Epithelial cell of esophagus (primary cell): Measurements from ENCODE around the gene TADA2B.

Experiments used
- DNase-seq: peaks from one replicate; pipeline ENCODE4 v3.0.0; 2010; ENCODE audit warnings: low read depth
- H3K4me3 ChIP-seq: 2 replicates; pipeline ENCODE4 v1.5.1; 2011; ENCODE audit warnings: mild to moderate bottlenecking, low read length, control low read depth
- TF ChIP-seq, protein P1 (sequence below): IDR thresholded peaks from 2 replicates; pipeline ENCODE4 v1.5.1; 2011; ENCODE audit warnings: low read depth, mild to moderate bottlenecking, low read length, control low read depth, inconsistent platforms; ENCODE audit not compliant: insufficient read depth; ENCODE audit errors: missing control alignments

The TADA2B gene

DNA sequence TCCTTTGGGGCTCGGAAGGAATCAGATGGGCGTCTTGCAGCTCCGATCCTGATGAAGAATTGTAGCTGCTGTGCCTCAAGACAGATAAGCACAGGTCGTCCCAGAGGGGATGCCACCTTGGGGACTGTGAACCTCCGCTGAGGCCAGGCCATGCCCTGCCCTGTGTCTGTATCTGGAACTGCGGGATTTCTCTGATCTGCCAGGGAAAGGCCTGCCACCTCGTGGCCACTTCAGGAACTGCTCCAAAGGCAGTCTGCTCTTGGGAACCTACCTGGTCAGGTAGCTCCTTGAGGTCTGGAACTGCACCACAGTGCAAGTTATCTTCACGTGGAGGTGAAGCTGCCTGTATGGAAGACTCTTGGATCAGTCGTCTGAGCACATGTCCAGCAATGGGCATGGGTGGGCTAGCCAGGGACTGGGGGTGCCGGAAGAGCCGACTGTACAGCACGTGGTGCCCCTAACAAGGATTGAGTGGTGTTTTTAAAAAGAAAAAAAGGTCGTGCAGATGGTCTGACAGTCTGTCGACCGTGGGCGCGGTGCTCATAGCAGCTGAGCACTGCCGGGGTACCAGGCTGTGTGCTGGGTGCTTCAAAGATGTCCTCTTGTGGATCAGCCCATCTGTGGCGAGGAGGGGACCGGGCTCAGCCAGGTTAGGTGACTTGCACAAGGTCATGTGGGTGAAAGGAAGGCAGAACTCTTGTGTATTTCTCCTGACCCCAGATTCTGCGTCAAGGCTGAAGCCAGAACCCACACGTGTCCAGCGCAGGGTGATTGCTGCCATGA lies 27.7 kb downstream of the TADA2B start:
- H3K4me3 ChIP-seq: no peak overlapping the region
- TF ChIP-seq, protein P1, sequence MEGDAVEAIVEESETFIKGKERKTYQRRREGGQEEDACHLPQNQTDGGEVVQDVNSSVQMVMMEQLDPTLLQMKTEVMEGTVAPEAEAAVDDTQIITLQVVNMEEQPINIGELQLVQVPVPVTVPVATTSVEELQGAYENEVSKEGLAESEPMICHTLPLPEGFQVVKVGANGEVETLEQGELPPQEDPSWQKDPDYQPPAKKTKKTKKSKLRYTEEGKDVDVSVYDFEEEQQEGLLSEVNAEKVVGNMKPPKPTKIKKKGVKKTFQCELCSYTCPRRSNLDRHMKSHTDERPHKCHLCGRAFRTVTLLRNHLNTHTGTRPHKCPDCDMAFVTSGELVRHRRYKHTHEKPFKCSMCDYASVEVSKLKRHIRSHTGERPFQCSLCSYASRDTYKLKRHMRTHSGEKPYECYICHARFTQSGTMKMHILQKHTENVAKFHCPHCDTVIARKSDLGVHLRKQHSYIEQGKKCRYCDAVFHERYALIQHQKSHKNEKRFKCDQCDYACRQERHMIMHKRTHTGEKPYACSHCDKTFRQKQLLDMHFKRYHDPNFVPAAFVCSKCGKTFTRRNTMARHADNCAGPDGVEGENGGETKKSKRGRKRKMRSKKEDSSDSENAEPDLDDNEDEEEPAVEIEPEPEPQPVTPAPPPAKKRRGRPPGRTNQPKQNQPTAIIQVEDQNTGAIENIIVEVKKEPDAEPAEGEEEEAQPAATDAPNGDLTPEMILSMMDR: peak; percentile 99
- DNase-seq: peak; percentile 88

DNA sequence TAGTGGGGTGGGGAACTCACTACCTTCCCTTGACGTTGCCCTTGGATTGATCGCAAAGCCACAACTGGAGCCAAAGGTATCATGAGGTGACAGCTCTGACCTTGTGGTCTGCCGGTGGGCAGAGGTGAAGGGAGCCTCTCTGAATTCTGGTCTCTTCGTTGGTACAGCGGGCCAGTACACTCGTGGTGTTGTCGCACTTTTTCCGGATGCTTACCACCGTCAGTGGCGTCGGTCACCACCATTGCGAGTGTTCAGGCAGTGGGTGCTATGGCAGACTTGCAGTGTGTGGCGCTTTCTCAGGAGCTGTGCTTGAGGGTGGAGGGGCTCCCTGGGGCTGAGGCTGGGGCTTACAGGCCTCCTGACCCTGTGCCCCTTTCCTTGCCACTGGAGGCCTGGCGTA lies 29.9 kb downstream of the TADA2B start:
- TF ChIP-seq, protein P1: no peak
- no peak overlapping the region for H3K4me3 ChIP-seq
- DNase-seq: no peak

DNA sequence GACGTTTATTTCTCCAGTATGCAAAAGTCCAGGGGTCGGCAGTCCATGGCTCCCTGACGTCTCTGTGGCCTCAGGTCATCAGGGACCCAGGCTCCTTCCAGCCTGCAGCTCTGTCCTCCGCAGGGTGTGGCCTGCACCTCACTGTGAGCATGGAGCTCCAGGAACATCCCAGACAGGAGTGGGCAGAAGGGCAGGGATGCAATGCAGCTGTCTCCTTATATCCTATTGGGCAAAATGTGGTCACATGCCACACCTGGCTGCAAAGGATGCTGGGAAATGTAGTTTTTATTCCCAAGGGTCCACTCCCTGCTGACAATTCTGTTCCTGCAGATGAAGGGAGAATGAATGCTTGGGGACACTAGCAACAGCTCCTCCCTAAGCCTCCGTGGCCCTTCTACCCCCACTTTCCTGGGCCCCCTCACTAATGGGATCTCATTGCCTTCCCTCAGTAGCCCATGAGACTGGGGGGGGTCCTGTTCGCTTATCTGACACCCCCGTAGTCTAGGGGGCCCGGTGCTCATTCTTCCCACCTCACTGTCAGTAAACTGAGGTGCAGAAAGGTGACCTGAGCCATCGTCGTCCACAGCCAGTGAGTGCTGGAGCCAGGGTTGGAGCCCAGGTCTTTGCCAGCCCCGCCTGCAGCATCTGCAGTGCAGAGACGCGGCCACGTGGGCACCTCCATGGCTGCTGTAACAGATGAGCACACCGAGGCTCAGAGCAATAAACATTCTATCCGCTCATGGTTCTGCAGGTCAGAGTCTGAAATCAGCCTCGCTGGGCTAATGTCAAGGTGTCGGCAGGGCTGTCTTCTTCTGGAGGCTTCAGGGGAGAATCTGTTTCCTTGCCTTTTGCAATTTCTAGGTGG lies 30.6 kb downstream of the TADA2B start:
- TF ChIP-seq, protein P1: no peak
- peak; percentile 60 for DNase-seq
- no peak overlapping the region for H3K4me3 ChIP-seq

DNA sequence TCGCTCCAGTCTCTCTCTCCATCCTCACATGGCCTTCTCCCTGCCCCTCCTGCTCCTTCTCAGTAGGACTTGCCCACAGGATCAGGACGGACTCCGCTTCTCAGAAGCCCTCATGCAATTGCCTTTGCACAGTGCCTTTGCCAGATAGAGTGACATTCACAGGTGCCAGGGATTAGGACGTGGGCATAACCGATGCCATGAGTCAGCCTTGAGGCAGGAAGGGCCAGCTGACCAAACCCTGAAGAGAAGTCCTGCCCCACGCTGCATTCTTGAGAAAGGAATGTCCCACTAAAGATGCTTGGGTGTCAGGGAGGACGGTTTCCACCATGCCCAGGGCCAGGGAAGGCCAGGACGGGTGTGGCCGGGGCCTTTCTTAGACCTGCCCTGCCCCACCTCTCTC lies 31.3 kb downstream of the TADA2B start:
- DNase-seq: no peak
- TF ChIP-seq, protein P1: no peak
- no peak overlapping the region for H3K4me3 ChIP-seq

DNA sequence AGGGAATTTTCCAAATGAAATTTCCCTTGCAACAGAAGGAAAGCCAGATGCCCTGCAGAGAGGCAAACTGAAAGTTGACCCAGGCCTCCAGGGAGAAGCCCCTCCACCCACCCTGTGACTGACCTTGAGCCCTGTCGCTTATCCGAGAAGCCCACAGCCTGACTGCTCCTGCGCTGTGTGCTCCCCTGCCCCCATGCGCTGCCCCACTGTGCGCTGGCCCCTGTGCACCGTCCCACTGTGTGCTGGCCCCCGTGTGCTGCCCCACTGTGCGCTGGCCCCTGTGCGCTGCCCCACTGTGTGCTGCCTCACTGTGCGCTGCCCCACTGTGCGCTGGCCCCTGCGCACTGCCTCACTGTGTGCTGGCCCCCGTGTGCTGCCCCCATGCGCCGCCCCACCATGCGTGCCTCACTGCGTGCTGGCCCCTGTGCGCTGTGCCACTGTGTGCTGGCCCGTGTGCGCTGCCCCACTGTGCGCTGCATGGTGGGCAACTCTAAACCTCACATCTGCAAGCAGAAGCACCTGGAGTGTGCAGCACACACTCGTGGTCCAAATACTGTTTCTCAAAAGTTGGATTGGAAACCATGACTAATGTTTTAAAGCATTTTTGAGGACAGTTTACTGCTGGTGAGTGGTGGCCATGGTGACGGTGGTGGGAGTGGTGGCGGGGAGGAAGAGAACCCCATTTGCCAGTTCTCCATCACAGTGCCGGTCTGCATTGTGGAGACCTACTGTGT lies 33.0 kb downstream of the TADA2B start:
- H3K4me3 ChIP-seq: no peak overlapping the region
- TF ChIP-seq, protein P1: no peak
- DNase-seq: no peak

DNA sequence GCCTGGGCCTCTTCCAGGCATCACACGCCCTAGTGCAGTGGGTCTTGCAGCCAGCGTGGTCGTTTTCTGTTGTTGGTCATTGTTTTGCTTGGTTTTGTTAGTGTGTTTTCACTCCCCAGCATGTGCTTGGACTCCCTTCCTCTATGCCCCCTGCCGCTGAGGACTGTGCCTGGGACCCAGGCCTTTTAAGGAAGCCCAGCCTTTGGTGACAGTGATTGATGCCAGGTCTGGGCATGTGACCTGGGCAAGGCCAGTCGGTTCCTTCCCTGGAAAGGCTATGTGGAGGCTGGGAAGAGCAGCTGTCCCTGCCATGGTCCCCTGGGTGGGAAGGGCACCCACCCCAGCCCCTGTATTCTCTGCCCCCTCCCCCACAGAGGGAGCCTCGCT lies 33.5 kb downstream of the TADA2B start:
- H3K4me3 ChIP-seq: no peak overlapping the region
- TF ChIP-seq, protein P1: no peak
- no peak for DNase-seq
